ACHN (cell line): ENCODE results near the gene CCDC192.
"Not testable (repeated sequence)": the region's sequence is repeated elsewhere in the genome, so short reads cannot be mapped to it uniquely, and the experiment has no call there.

Experiments
- DNase-seq: peaks from one replicate; pipeline ENCODE4 v3.0.0-alpha.2; 2015
- in situ Hi-C: cut with HindIII; loops from 2 replicates; pipeline ENCODE4 v1.10.0; 2017; ENCODE audit warnings: low sequenced_read_pairs, low pct_ligation_motif_present, low pct_unique_long_range_greater_than_20kb

The CCDC192 gene

GRCh38 chr5:127695346-127695745 is 7.8 kb upstream of the CCDC192 start:
- in situ Hi-C loops = no loop called here
- DNase-seq = no peak

GRCh38 chr5:127696683-127697082 is 6.5 kb upstream of the CCDC192 start:
- peak; percentile 55 for DNase-seq
- in situ Hi-C loops = no loop called here

- in situ Hi-C loops = no loop called here
- DNase-seq = peak; percentile 90
Observed at GRCh38 chr5:127697894-127698600, 5.1 kb upstream of the CCDC192 start.

GRCh38 chr5:127699416-127699815 is 3.8 kb upstream of the CCDC192 start:
- in situ Hi-C loops = no loop called here

GRCh38 chr5:127700237-127700766 is 2.9 kb upstream of the CCDC192 start:
- in situ Hi-C loops = no loop called here
- DNase-seq = no peak

More at GRCh38 chr5:127699416-127699815, 3.8 kb upstream of the CCDC192 start:
- no peak for DNase-seq

- no peak for DNase-seq
- in situ Hi-C loops = no loop called here
Observed at GRCh38 chr5:127702434-127702833, 757 bp upstream of the CCDC192 start.

- in situ Hi-C loops = no loop called here
- DNase-seq = peak; percentile 63
Observed at GRCh38 chr5:127705120-127705892, 2.1 kb downstream of the CCDC192 start.

GRCh38 chr5:127706691-127707090 is 3.5 kb downstream of the CCDC192 start:
- in situ Hi-C loops = no loop called here
- DNase-seq = no peak

- in situ Hi-C loops = no loop called here
- DNase-seq = no peak
Observed at GRCh38 chr5:127707209-127707608, 4.0 kb downstream of the CCDC192 start.

GRCh38 chr5:127713083-127713482 is 9.9 kb downstream of the CCDC192 start:
- in situ Hi-C loops = not testable (repeated sequence)

GRCh38 chr5:127718181-127718580 is 15.0 kb downstream of the CCDC192 start:
- DNase-seq = no peak
- in situ Hi-C loops = no loop called here

More at GRCh38 chr5:127713083-127713482, 9.9 kb downstream of the CCDC192 start:
- DNase-seq = not testable (repeated sequence)

GRCh38 chr5:127723571-127723970 is 20.4 kb downstream of the CCDC192 start:
- in situ Hi-C loops = no loop called here
- peak; percentile 3 for DNase-seq

- no peak for DNase-seq
- in situ Hi-C loops = no loop called here
Observed at GRCh38 chr5:127725673-127726072, 22.5 kb downstream of the CCDC192 start.

- no peak for DNase-seq
- in situ Hi-C loops = no loop called here
Observed at GRCh38 chr5:127732963-127733362, 29.8 kb downstream of the CCDC192 start.

GRCh38 chr5:127739348-127739747 is 36.2 kb downstream of the CCDC192 start:
- in situ Hi-C loops, DNase-seq: not testable (repeated sequence)

- in situ Hi-C loops = no loop called here
- no peak for DNase-seq
Observed at GRCh38 chr5:127739807-127740384, 36.7 kb downstream of the CCDC192 start.

- in situ Hi-C loops = no loop called here
- no peak for DNase-seq
Observed at GRCh38 chr5:127741412-127741811, 38.2 kb downstream of the CCDC192 start.

- in situ Hi-C loops = no loop called here
- no peak for DNase-seq
Observed at GRCh38 chr5:127744241-127744640, 41.0 kb downstream of the CCDC192 start.

GRCh38 chr5:127746756-127747155 is 43.6 kb downstream of the CCDC192 start:
- peak; percentile 25 for DNase-seq
- in situ Hi-C loops = no loop called here
